NCI-H146 treated with DMSO at 0.1 percent for 48 hours (cell line): ENCODE data around the gene TPSD1.
"Not testable (repeated sequence)": the region's sequence is repeated elsewhere in the genome, so short reads cannot be mapped to it uniquely, and the experiment has no call there.

Experiments
- DNase-seq: peaks from one replicate; lab custom pipeline; 2025; ENCODE audit not compliant: unreplicated experiment; lab: John Stamatoyannopoulos, UW

TPSD1 gene

GRCh38 chr16:1220841-1221627 is 34.8 kb upstream of the TPSD1 start:
- DNase-seq: no peak

- DNase-seq: no peak
Measured at GRCh38 chr16:1221628-1222552, 34.0 kb upstream of the TPSD1 start.

GRCh38 chr16:1222553-1223354 is 33.1 kb upstream of the TPSD1 start:
- DNase-seq: no peak

GRCh38 chr16:1223355-1224214 is 32.3 kb upstream of the TPSD1 start:
- DNase-seq: no peak

- DNase-seq: no peak
Measured at GRCh38 chr16:1224558-1224957, 31.3 kb upstream of the TPSD1 start.

GRCh38 chr16:1225051-1225451 is 30.8 kb upstream of the TPSD1 start, which contains the start of gene TPSG1:
TSS of gene TPSG1 (minus strand) at chr16:1225268. CDS start at chr16:1225252, 16 bp downstream.
- no peak for DNase-seq

GRCh38 chr16:1225728-1226311 is 30.0 kb upstream of the TPSD1 start:
- not testable (repeated sequence) for DNase-seq

GRCh38 chr16:1226692-1227091 is 29.2 kb upstream of the TPSD1 start:
- DNase-seq: not testable (repeated sequence)

GRCh38 chr16:1228227-1228626 is 27.6 kb upstream of the TPSD1 start:
- DNase-seq: not testable (repeated sequence)

- not testable (repeated sequence) for DNase-seq
Measured at GRCh38 chr16:1229476-1229875, 26.4 kb upstream of the TPSD1 start.

GRCh38 chr16:1230084-1230470 is 25.8 kb upstream of the TPSD1 start, which contains the start of gene TPSB2:
TSS of gene TPSB2 (minus strand) at chr16:1230184. CDS start at chr16:1229951, 233 bp downstream.
- not testable (repeated sequence) for DNase-seq

- not testable (repeated sequence) for DNase-seq
Measured at GRCh38 chr16:1230471-1231212, 25.2 kb upstream of the TPSD1 start.

GRCh38 chr16:1231301-1231700 is 24.6 kb upstream of the TPSD1 start:
- not testable (repeated sequence) for DNase-seq

- DNase-seq: not testable (repeated sequence)
Measured at GRCh38 chr16:1232049-1232748, 23.7 kb upstream of the TPSD1 start.

- not testable (repeated sequence) for DNase-seq
Measured at GRCh38 chr16:1236659-1237058, 19.2 kb upstream of the TPSD1 start.

GRCh38 chr16:1237990-1238389 is 17.9 kb upstream of the TPSD1 start:
- DNase-seq: no peak

- DNase-seq: not testable (repeated sequence)
Measured at GRCh38 chr16:1238909-1239308, 17.0 kb upstream of the TPSD1 start.

- DNase-seq: not testable (repeated sequence)
Measured at GRCh38 chr16:1239575-1239974, 16.3 kb upstream of the TPSD1 start.
